ENCODE measurements around the gene HSPA4. TPM values are rescaled to one million over a fixed set of nuclear protein-coding genes. Genes with fewer than 3 reads are reported as not detected.
A peak's percentile ranks its signal among the peaks of the same experiment; 100 is the strongest.
"Not testable (repeated sequence)": the region's sequence is repeated elsewhere in the genome, so short reads cannot be mapped to it uniquely, and the experiment has no call there.

HSPA4 gene
- 66.0 TPM for total RNA-seq
- long read RNA-seq, full-length matches to known transcripts = 52 of 72 reads
- long read RNA-seq, partial matches to known transcripts = 6 of 72 reads
- long read RNA-seq, other reads (novel, unspliced or antisense) = 14 of 72 reads

GRCh38 chr5:133051542-133052316 lies at the start of gene HSPA4:
TSS of gene HSPA4 (plus strand) at chr5:133052013. CDS start at chr5:133052251, 238 bp downstream.
- intact Hi-C loops (cut with DNase I) = no loop called here
- no peak for TF ChIP-seq CTCF (IDR thresholded peaks at IDR 0.05)
- no peaks in the 10 kb centered on the region for H3K36me3 ChIP-seq
- no peaks in the 10 kb centered on the region for H3K27me3 ChIP-seq (ENCODE audit: low read depth)
- DNase-seq (peak; percentile 98), ATAC-seq (peak; percentile 96 to 97)
- peak within 1 kb of the TSS; percentile 90 for H3K4me3 ChIP-seq
- H3K4me1 ChIP-seq = peaks cover 41% of the 10 kb centered on the region
- no peaks in the 10 kb centered on the region for H3K9me3 ChIP-seq
- H3K27ac ChIP-seq = peak within 1 kb of the TSS; percentile 97

- intact Hi-C loops (cut with DNase I) = no loop called here
- no peak for TF ChIP-seq CTCF (IDR thresholded peaks at IDR 0.05)
- H3K36me3 ChIP-seq = peaks cover 51% of the 10 kb centered on the region
These were observed 45.2 kb upstream of the HSPA4 start for GRCh38 chr5:133006653-133007052.

DNA sequence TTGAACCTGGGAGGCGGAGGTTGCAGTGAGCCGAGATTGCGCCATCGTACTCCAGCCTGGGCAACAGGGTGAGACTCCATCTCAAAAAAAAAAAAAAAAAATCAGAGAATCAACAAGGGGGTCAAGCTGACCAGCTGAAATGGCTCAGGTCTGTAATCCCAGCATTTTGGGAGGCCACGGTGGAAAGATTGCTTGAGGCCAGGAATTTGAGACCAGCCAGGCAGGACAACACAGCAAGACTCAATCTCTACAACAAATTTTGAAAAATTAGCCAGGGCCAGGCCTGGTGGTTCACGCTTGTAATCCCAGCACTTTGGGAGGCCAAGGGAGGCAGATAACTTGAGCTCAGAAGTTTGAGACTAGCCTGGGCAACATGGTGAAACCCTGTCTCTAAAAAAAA lies 43.4 kb upstream of the HSPA4 start:
- ATAC-seq; H3K27ac ChIP-seq; intact Hi-C loops (cut with DNase I); H3K27me3 ChIP-seq (ENCODE audit: low read depth); H3K4me3 ChIP-seq; H3K4me1 ChIP-seq; H3K9me3 ChIP-seq; DNase-seq: not testable (repeated sequence)
- H3K36me3 ChIP-seq = peaks cover 37% of the 10 kb centered on the region

More at GRCh38 chr5:133006653-133007052, 45.2 kb upstream of the HSPA4 start:
- no peak for ATAC-seq
- Histone ChIP-seq H3K4me1 (no peaks in the 10 kb centered on the region), H3K27me3 (ENCODE audit: low read depth) (no peaks in the 10 kb centered on the region), H3K9me3 (no peaks in the 10 kb centered on the region), H3K27ac (no peak overlapping the region), H3K4me3 (no peak overlapping the region)
- DNase-seq = no peak

DNA sequence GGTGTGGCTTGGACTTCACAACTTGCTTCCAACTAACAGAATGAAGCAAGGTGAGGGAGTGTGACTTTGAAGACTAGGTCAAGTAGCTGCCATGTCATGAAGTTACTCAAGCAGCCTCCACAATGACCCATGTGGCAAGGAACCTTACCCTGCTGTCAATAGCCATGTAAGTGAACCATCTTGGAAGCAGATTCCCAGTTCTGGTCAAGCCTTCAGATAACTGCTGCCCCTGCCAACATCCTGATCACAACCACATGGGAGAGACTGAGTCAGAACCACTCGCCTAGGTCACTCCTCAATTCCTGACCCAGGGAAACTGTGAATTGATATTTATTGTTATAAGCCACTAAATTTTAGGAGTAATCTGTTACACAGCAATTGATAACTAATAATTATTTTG lies 36.3 kb upstream of the HSPA4 start:
- Histone ChIP-seq H3K4me1 (no peaks in the 10 kb centered on the region), H3K27ac (no peak overlapping the region)
- intact Hi-C loops (cut with DNase I) = no loop called here

DNA sequence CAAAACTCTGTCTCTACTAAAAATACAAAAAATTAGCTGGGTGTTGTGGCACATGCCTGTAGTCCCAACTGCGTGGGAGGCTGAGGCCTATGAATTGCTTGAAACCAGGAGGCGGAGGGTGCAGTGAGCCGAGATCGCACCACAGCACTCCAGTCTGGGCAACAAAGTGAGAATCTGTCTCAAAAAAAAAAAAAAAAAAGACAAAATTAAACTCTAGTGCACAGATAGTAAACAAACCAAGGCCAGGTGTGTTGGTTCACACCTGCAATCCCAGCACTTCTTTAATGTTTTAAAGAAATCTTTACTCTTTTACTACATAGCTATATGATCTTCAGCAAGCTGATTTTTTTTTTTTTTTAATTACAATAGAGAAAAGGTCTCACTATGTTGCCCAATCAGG lies 33.8 kb upstream of the HSPA4 start:
- Histone ChIP-seq H3K9me3 (no peaks in the 10 kb centered on the region), H3K4me1 (no peaks in the 10 kb centered on the region), H3K4me3 (no peak overlapping the region), H3K27me3 (ENCODE audit: low read depth) (no peaks in the 10 kb centered on the region), H3K27ac (no peak overlapping the region), H3K36me3 (peaks cover 40% of the 10 kb centered on the region)
- ATAC-seq (peak in 1 of 2 donors; percentile 28), DNase-seq (no peak)
- intact Hi-C loops (cut with DNase I) = no loop called here
- no peak for TF ChIP-seq CTCF (IDR thresholded peaks at IDR 0.05)

More for the DNA sequence above, 36.3 kb upstream of the HSPA4 start:
- ATAC-seq = no peak
- no peaks in the 10 kb centered on the region for H3K27me3 ChIP-seq (ENCODE audit: low read depth)
- DNase-seq = no peak
- no peak overlapping the region for H3K4me3 ChIP-seq
- H3K9me3 ChIP-seq = no peaks in the 10 kb centered on the region
- H3K36me3 ChIP-seq = peaks cover 26% of the 10 kb centered on the region
- TF ChIP-seq CTCF (IDR thresholded peaks at IDR 0.05) = no peak

DNA sequence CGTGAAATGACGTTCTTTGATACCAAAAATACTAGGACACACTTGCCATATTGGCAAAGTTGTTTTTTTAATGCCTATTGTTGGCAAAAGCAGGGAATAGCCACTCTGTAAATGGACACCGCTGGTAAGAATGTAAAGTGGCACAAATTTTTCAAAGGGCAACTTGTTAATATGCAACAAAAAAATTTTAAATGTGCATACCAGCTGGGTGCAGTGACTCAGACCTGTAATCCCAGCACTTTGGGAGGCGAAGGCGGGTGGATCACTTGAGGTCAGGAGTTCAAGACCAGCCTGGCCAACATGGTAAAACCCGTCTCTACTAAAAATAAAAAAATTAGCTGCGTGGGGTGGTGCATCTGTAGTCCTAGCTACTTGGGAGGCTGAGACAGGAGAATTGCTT lies 32.3 kb upstream of the HSPA4 start:
- ATAC-seq; H3K27ac ChIP-seq; DNase-seq; H3K27me3 ChIP-seq (ENCODE audit: low read depth); H3K4me3 ChIP-seq; H3K4me1 ChIP-seq; intact Hi-C loops (cut with DNase I); H3K9me3 ChIP-seq: not testable (repeated sequence)
- H3K36me3 ChIP-seq = peaks cover 40% of the 10 kb centered on the region
